SJCRH30 (cell line): Measurements from ENCODE around the gene MED27. TPM values are rescaled to one million over a fixed set of nuclear protein-coding genes. Genes with fewer than 3 reads are reported as not detected.

Experiments used
- DNase-seq, 2 experiments: peaks; one replicate each; pipeline ENCODE4 v3.0.0-alpha.2; 2015 to 2020
- H3K27ac ChIP-seq: fragments of 250-450 bp; sonication (Bioruptor Pico); 2 replicates; pipeline ENCODE4 v1.5.1; 2020; ENCODE audit warnings: mild to moderate bottlenecking, moderate library complexity
- H3K27me3 ChIP-seq: fragments of 250-450 bp; sonication (Bioruptor Pico); 2 replicates; pipeline ENCODE4 v1.5.1; 2020; ENCODE audit warnings: mild to moderate bottlenecking, moderate library complexity
- H3K36me3 ChIP-seq: fragments of 250-450 bp; sonication (Bioruptor Pico); 2 replicates; pipeline ENCODE4 v1.5.1; 2020; ENCODE audit warnings: mild to moderate bottlenecking, moderate library complexity
- H3K4me1 ChIP-seq: fragments of 250-450 bp; sonication (Bioruptor Pico); 2 replicates; pipeline ENCODE4 v1.5.1; 2020; ENCODE audit warnings: mild to moderate bottlenecking, moderate library complexity
- H3K4me3 ChIP-seq: fragments of 250-450 bp; sonication (Bioruptor Pico); 2 replicates; pipeline ENCODE4 v1.5.1; 2020; ENCODE audit warnings: mild to moderate bottlenecking, moderate library complexity
- H3K9me3 ChIP-seq: fragments of 250-450 bp; sonication (Bioruptor Pico); replicated peaks from 2 replicates; pipeline ENCODE4 v1.5.1; 2020; ENCODE audit warnings: mild to moderate bottlenecking, moderate library complexity
- total RNA-seq: library from RNA; depleted of rRNA; stranded (reverse); fragments of >200 nt; shearing (Covaris generic); gene quantifications from 2 replicates; pipeline ENCODE4 v1.2.3, GENCODE V29; 2014; rRNA removed

The MED27 gene
- total RNA-seq, 1 experiment from 2014 or later, result 50.7 TPM

DNA sequence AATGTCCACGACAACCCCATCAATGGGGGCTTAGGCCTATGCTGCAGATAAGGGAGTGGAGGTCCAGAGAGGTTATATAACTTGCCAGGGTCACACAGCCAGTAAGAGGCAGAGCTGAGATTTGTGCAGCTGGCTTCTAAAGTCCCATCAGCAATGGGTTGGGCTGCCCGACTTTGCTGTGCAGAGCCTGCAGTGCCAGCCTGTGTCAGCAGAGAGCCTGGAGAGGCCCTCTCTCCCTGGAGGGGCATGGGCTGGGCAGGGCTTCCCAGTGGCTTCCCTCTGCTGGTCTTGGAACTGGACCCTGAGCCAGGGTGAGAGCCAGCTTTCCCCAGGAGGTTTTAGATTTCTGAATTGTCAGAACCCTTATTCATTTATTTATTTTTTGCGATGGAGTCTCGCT lies 262.6 kb downstream of the MED27 start:
- no peaks in the 10 kb centered on the region for H3K36me3 ChIP-seq
- H3K9me3 ChIP-seq, result no peaks in the 10 kb centered on the region
- no peak for DNase-seq
- peaks cover 39% of the 10 kb centered on the region for H3K4me1 ChIP-seq
- no peaks in the 10 kb centered on the region for H3K27me3 ChIP-seq
- no peak overlapping the region for H3K4me3 ChIP-seq
- no peak overlapping the region; the same call in 1 of the 2 replicates for H3K27ac ChIP-seq

DNA sequence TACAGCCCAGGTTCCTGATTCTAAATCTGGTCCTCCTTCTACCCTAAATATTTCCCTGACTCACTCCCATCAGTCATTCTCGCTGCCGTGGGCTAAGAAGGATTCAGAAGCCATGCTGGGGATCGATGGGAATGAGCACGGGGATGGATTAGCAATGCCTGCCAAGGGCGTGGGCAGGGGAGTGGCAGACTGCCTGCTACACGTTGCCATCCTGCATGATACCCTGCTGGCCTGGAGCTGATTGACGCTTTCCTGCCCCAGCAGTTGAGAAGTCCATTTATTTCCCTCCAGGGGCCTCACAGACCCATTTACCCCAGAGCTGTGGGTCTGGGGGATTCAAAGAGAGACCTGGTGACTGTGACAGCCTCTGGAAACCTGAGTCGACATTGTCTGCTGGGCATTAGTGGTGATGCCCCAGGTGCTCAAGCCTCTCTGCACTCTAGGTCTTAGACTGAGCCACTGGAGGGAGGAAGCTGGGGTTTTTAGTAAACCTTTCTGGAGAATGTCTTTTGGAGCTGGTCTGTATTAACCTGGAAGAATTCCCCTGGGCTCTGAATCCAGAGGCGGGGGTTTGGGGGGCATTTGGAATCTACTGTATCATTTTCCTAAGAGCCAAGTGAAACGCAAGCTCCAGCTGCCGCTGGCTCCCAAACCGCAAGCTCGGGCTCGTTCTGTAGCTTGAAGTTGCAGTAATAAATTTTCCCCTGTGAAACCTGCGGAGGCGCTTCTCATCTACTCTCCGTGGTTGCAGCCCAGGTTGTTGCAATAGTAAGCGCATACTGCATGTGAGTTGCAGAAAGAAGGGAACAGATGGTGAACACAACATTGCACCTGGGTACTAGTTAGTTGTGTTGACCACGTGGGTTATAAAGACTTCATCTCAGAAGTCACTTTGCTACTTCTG lies 263.4 kb downstream of the MED27 start:
- Histone ChIP-seq H3K27me3 (peaks cover 7% of the 10 kb centered on the region; the same call in 1 of the 2 replicates), H3K4me1 (peaks cover 43% of the 10 kb centered on the region), H3K9me3 (no peaks in the 10 kb centered on the region), H3K4me3 (peak overlapping the region; percentile 3; the same call in 1 of the 2 replicates), H3K27ac (no peak overlapping the region), H3K36me3 (no peaks in the 10 kb centered on the region)
- peak; percentile 65 to 81 for DNase-seq

DNA sequence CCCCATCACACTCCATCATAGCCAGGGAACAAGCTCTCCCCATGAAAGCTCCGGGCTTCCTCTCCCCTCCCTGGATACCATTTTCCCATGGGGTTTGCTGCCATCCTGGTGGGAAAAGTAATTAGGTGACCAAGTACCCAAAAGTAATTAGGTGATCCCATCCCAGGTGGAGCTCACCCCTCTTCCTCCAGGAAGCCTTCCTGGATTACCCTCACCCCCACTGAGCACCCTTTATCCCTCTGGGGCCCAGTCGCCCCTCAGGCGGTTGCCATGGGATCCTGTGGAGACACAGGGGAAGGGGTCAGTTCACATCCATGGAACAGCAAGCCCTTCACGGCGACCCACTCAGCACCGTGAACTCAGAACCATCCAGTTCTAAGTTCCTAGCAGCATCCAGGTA lies 265.0 kb downstream of the MED27 start:
- Histone ChIP-seq H3K27ac (no peak overlapping the region), H3K9me3 (no peaks in the 10 kb centered on the region), H3K4me1 (peaks cover 54% of the 10 kb centered on the region), H3K36me3 (no peaks in the 10 kb centered on the region), H3K4me3 (no peak overlapping the region), H3K27me3 (peaks cover 12% of the 10 kb centered on the region)
- DNase-seq, result no peak

DNA sequence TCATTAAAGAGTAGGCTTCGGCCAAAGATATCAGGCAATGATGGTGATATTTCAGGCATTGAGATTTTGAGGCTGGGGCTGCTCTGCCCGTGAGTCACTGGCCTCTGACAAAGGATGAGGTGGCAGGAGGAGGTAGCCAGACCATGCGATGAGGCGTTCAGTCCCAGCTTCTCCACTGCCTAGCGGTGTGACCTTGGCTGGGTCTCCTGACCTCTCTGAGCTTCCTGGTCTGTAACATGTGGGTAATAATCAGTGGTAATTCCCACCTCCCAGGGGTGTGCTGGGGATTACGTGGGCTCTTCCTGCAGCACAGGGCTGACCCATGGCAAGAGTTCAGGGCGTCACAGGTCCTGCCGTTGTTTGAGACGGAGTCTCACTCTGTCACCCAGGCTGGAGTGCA lies 266.6 kb downstream of the MED27 start:
- no peaks in the 10 kb centered on the region for H3K36me3 ChIP-seq
- no peak overlapping the region for H3K27ac ChIP-seq
- no peak for DNase-seq
- H3K9me3 ChIP-seq, result no peaks in the 10 kb centered on the region
- H3K4me1 ChIP-seq, result peaks cover 48% of the 10 kb centered on the region
- no peak overlapping the region for H3K4me3 ChIP-seq
- peaks cover 26% of the 10 kb centered on the region for H3K27me3 ChIP-seq

DNA sequence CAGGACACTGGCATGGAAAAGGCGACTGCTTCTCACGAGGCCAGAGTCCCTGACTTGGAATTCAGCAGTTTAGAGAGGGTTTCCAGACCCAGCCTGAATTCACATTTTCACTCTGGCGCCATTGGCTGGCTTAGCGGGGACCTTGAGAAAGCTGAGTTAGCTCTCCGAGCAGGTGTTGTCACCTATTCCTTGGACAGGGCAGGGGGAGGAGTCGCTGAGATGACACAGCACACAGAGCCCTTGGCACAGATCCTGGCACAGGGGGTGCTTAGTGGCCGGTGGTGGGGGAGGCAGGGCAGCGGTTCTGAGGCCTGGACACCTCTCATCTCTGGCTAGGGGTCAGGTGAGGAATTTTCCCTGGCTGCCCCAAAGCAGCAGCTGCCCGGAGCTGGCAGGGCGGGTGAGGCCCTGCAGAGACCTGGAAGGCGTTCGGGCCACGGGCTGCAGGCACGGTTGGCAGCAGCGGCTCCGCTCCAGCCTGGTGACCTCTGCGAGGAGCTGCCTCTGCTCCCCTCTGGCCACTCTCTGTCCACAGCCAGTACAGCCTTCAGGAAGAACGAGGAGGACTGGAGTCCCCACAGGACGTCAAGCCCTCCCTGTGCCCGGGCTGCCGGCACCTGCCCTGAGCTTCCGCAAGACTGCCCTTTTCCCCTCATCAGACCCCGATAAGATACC lies 267.4 kb downstream of the MED27 start:
- Histone ChIP-seq H3K27me3 (peaks cover 29% of the 10 kb centered on the region), H3K4me3 (no peak overlapping the region), H3K4me1 (peaks cover 40% of the 10 kb centered on the region), H3K36me3 (no peaks in the 10 kb centered on the region), H3K27ac (no peak overlapping the region), H3K9me3 (no peaks in the 10 kb centered on the region)
- DNase-seq, result no peak

DNA sequence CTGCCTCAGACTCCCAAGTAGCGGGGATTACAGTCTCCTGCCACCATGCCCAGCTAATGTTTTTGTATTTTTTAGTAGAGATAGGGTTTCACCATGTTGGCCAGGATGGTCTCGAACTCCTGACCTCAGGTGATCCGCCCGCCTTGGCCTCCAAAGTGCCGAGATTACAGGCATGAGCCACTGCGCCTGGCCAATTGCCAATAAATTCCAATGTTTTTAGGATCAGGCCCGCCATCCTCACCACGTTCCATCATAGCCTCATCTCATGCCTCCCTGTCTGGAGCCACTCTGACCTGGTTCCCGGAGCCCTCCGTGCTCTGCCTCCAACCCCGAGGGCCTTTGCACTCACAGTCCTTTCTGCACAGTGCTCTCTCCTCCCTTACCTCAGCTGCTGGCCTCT lies 268.3 kb downstream of the MED27 start:
- H3K36me3 ChIP-seq, result no peaks in the 10 kb centered on the region
- peaks cover 29% of the 10 kb centered on the region for H3K27me3 ChIP-seq
- H3K4me1 ChIP-seq, result peaks cover 31% of the 10 kb centered on the region
- no peak overlapping the region for H3K27ac ChIP-seq
- H3K4me3 ChIP-seq, result no peak overlapping the region
- no peaks in the 10 kb centered on the region for H3K9me3 ChIP-seq
- DNase-seq, result peak in 1 of 2 experiments; percentile 34

DNA sequence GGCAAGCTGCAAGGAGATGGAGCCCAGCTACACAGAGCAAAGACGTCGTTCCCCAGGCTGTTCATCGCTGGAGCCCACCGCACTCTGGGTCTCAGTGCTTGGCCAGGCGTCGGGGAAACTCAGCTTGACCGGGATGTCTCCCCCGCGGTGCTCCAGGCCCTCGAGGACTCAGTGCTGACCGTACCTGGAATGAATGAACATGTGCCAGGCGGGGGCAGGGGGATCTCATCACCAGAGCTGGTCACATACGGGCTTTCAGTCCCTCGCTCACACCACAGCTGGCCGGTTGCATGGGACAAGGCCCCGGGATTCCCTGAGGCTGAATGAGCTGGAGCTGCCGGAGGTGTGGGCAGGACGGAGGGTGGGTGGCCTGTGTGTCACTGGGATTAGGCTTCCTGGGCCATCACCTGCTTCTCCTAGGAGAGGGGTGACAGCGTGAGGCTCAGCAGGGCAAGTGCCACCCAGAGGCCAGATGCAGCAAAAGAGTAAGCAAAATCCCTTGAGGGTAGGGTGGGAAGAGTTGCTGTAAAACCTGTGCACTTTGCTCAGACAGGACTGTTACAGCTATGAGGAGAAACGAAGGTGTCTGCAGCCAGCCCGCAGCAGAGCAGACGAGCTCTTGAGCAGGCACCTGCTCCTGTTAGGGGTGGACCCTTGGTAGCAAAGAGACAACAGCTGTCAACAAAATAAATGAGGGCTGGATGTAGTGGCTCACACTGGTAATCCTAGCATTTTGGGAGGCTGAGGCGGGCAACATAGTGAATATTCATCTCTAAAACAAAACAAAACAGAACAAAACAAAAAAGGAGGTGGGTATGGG lies 269.1 kb downstream of the MED27 start:
- H3K4me1 ChIP-seq, result peaks cover 23% of the 10 kb centered on the region
- H3K36me3 ChIP-seq, result no peaks in the 10 kb centered on the region
- H3K9me3 ChIP-seq, result no peaks in the 10 kb centered on the region
- H3K27ac ChIP-seq, result no peak overlapping the region
- peak in 1 of 2 experiments; percentile 45 for DNase-seq
- H3K27me3 ChIP-seq, result peaks cover 34% of the 10 kb centered on the region
- H3K4me3 ChIP-seq, result no peak overlapping the region

Other genes starting within 250 kb of the MED27 start
- gene NTNG2, start 82.2 kb upstream of the MED27 start, total RNA-seq, result 0.15 and 0.26 TPM in 2 replicates